Activated CD8-positive, alpha-beta memory T cell treated with anti-CD3 and anti-CD28 coated beads for 48 hours (primary cell): Measurements from ENCODE around the gene LRRC4.

ENCODE experiments used
- DNase-seq, 3 experiments: peaks; one replicate each; pipeline ENCODE4 v3.0.0-alpha.2; 2020; ENCODE audit warnings: low read depth in 2 of 3, low spot score in 2 of 3

The LRRC4 gene

GRCh38 chr7:128008141-128008540 is 23.1 kb downstream of the LRRC4 start:
- DNase-seq, result no peak

GRCh38 chr7:128007303-128007680 is 23.9 kb downstream of the LRRC4 start:
- DNase-seq, result no peak

GRCh38 chr7:128006550-128007302 is 24.5 kb downstream of the LRRC4 start:
- DNase-seq, result no peak

- no peak for DNase-seq
Observed at GRCh38 chr7:128005759-128006159, 25.5 kb downstream of the LRRC4 start.

- no peak for DNase-seq
Observed at GRCh38 chr7:128005117-128005516, 26.1 kb downstream of the LRRC4 start.

GRCh38 chr7:128004623-128005022 is 26.6 kb downstream of the LRRC4 start:
- no peak for DNase-seq

GRCh38 chr7:128003787-128004186 is 27.4 kb downstream of the LRRC4 start:
- no peak for DNase-seq

- no peak for DNase-seq
Observed at GRCh38 chr7:128003167-128003566, 28.1 kb downstream of the LRRC4 start.

GRCh38 chr7:128000854-128001265 is 30.4 kb downstream of the LRRC4 start:
- no peak for DNase-seq

- no peak for DNase-seq
Observed at GRCh38 chr7:128000048-128000447, 31.2 kb downstream of the LRRC4 start.

GRCh38 chr7:127998671-127999070 is 32.6 kb downstream of the LRRC4 start:
- DNase-seq, result no peak

GRCh38 chr7:127997226-127997922 is 33.9 kb downstream of the LRRC4 start:
- no peak for DNase-seq

- no peak for DNase-seq
Observed at GRCh38 chr7:127996253-127997071, 34.8 kb downstream of the LRRC4 start.

GRCh38 chr7:127995881-127996215 is 35.4 kb downstream of the LRRC4 start:
- DNase-seq, result no peak

GRCh38 chr7:127995156-127995880 is 35.9 kb downstream of the LRRC4 start:
- no peak for DNase-seq

- no peak for DNase-seq
Observed at GRCh38 chr7:127993987-127994386, 37.2 kb downstream of the LRRC4 start.

GRCh38 chr7:127993317-127993716 is 37.9 kb downstream of the LRRC4 start:
- no peak for DNase-seq

GRCh38 chr7:127988751-127989150 is 42.5 kb downstream of the LRRC4 start:
- DNase-seq, result no peak

- no peak for DNase-seq
Observed at GRCh38 chr7:127986581-127987521, 44.4 kb downstream of the LRRC4 start.

- DNase-seq, result no peak
Observed at GRCh38 chr7:127983804-127984332, 47.4 kb downstream of the LRRC4 start.
